ENCODE data around the gene C10orf90.

DNA sequence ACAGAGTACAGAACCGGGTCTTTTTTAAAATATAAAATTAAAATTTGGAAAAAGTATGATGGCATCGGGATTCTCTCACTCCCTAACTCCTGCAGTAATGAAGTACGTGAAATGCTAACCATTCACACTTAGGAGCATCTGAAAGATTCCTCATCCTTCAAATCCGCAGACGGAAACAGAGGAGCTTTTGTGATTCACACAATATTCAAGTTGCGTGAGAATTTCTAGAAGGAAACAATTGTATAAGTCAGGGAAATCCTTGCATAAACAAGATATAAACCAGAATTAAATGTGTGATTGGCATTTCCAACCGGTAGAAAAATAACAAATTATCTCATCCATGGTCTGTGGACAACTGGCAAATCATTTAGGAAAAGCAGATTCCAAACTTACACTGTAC, 179.0 kb downstream of the C10orf90 start:
- TF ChIP-seq CTCF (IDR thresholded peaks at IDR 0.05; ENCODE audit: insufficient read depth, low read length, poor library complexity, severe bottlenecking), result no peak
- no peak for TF ChIP-seq EZH2phosphoT487 (conservative IDR thresholded peaks at IDR 0.05; ENCODE audit: low read length)

All from SU-DHL-6 (cell line).